GM10266 (cell line): ENCODE measurements around the gene KCNJ4.

Source experiments
- DNase-seq: peaks from one replicate; pipeline ENCODE4 v3.0.0; 2012; ENCODE audit errors: extremely low spot score
- CTCF ChIP-seq: IDR thresholded peaks from 2 replicates; pipeline ENCODE4 v1.5.1; 2012; ENCODE audit warnings: mild to moderate bottlenecking, low read depth; ENCODE audit not compliant: control insufficient read depth, insufficient read depth; ENCODE audit errors: missing control alignments

Gene KCNJ4

GRCh38 chr22:38482662-38483308, 27.8 kb upstream of the KCNJ4 start:
- no peak for TF ChIP-seq CTCF
- DNase-seq: no peak

- no peak for TF ChIP-seq CTCF
- no peak for DNase-seq
Observed at GRCh38 chr22:38481871-38482332, 26.9 kb upstream of the KCNJ4 start.

- TF ChIP-seq CTCF: no peak
- no peak for DNase-seq
Observed at GRCh38 chr22:38481162-38481870, 26.3 kb upstream of the KCNJ4 start.

DNA sequence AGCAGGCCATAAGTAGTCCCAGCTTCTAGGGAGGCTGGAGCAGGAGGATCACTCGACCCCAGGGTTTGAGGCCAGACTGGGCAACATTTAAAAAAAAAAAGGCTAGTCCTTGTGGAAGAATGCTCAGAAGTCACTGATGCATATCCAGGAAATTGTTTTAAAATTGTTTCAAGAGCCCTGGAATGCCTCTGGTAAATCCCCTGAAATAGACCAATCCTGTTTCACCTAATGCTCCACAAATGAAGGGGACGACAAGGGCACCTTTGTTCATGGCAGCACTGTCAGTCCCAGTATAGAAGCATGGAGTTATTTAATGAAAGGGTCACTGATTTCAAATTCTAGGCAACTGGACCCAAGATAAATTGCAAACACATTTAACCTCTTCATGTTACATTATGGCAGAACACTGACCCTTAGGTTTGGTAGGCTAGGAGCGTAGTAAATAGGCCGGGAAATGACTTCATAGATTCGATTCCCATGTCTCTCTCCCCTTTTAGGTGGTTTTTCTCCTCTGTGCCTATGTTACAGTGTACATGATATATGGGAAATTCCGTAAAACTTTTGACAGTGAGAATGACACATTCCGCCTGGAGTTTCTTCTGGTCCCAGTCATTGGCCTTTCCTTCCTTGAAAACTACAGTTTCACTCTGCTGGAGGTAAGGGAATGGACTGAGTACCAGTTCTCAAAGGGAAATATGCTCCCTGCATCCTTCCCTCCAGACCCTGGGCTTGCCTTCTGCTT, 24.3 kb upstream of the KCNJ4 start:
- TF ChIP-seq CTCF: no peak
- no peak for DNase-seq

DNA sequence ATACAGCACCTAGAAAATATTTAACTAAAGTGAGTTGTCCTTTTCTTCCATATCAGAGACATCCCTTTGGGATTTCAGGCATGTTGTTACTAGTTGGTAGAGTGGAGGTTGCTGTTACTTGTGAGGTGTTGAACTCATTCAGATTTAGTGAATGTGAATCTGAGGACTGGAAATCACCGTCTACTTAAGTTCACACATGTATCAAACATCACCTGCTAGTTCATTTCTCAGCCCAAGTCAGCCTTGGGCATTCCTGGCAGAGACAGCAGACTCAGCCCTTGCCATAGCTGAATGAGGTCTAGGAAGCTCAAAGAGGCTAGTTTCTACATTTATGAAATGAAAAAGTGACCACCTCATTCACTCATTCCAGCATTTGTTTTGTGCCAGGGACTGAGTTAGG, 22.6 kb upstream of the KCNJ4 start:
- TF ChIP-seq CTCF: no peak
- no peak for DNase-seq

DNA sequence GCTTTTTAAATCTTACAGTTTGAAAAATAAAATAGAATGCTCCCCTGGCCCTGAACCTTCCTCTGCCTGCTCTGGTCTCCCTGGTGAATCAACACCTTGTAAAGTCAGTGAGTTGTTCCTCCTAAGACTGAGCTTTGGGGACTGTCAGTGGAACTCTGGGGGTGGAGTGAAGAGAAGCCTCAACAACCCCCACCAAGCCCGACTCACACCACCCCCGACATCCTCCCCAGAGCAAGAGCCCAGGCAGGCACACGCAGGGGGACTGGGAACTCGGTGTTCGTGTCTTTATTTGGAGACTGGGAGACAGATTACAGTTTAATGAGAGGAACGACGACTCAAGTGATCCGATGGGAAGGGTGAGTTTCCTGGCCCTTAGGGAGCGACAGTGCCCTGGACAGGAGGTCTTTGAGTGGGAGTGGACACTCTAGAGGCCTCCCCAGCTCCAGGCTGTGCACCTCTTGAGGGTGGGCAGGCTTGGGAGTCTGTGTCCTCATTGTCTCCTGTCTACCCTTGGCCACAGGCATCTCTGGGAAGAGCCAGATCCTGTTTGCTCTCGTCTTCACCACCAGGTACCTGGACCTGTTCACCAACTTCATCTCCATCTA, 19.1 kb upstream of the KCNJ4 start:
- TF ChIP-seq CTCF: no peak
- DNase-seq: no peak
